COR-L47 (cell line): Measurements from ENCODE around the gene SOCS1.

Source experiments
- DNase-seq: peaks from one replicate; lab custom pipeline; 2025; lab: John Stamatoyannopoulos, UW

SOCS1 gene

GRCh38 chr16:11285842-11286241, 29.8 kb upstream of the SOCS1 start:
- DNase-seq, result no peak

DNA sequence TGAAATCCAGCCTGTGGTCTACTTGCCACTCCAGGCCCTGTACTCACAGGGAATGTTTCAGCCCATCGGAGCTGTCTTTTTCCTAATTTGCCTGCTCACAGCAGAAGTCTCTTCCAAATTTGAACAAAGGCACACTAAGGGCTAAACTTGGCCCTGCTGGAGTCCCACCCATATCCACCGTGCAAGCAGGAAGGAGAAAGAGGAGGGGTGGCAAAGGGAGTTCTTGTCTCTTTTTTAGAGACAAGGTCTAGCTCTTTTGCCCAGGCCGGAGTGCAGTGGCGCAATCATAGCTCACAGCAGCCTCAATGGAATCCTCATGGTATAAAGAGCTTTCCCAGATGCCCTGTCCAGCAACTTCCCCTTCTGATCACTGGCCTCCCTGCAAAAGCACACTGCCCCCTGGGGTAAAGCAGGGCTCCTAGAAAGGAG, 27.8 kb upstream of the SOCS1 start:
- DNase-seq, result no peak

DNA sequence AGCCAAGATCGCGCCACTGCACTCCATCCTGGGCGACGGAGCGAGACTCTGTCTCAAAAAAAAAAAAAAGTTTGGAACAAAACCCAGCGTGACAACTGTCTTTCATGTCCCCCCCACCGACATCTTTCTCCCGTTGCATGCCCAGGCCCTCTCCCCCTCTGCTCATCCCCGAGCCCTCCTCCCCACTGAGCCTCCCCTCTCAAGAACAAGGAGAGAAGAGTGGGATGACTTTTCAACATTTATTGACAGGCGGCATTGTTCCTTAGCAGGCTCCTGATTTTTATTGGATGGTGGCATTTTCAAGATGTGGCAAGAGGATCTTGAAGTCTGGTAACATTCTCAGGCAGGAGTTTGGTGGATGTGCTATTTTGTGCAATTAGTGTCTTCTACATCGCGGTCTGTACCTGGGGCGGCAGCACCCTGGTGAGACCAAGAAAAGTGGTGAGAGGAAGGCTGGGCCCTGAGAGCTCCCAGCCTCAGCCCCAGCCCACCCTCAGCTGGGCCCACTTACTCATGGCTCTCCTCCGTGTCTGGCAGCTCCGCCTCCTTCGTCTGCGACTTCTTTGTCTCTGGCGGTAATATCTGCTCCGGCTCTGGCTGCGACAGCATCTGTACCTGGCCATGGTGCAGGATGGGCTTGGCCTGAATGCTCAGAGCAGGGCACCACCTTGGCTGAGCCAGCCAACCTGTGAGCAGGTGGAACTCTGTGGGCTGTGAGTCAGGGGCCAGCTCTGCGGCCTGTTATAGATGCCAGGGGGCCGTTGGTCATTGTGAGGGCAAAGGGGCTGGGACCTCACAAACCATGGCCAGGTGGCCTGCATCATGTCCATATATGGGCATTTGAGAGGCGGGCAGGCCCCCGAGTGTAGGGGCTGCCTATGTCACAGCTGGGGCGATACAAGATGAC, 24.9 kb upstream of the SOCS1 start, which contains the start of gene PRM1:
PRM1 (minus strand) TSS at position 715 of the 907 bp plus-strand sequence; CDS start at position 623, 92 bp downstream.
- DNase-seq, result no peak

DNA sequence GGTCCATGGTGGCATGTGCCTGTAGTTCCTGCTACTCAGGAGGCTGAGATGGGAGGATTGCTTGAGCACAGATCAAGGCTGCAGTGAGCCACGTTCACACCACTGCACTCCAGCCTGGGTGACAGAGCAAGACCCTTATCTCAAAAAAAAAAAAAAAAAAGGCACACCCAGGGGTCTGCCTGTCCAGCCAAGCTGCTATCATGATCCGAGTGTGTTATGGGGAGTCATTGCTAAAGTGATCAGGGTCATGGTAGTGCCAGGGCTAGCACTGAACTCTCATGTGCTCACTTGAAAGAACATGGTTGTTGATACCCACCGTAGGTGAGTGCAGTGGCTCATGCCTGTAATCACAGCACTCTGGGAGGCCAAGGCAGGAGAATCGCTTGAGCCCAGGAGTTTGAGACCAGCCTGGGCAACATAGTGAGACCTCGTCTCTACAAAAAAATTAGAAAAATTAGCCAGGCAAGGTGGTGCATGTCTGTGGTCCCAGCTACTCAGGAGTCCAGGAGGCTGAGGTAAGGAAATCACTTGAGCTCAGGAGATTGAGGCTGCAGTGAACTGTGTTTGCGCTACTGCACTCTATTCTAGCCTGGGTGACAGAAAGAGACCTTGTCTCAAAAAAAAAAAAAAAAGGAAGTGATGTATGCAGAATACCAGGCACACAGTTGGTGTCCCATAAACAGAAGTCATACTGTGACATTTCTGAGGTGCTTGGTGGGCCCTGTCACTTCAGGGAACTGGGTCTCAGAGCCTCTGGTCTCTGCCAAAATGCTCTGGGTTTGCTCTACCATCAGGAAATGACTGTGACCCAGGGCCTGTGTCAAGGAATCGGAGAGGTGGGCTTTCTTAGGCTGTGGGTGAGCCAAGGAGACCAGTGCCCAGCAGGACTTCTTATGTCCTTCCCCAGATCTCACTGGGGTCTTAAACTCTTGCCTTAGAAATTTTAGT, 23.0 kb upstream of the SOCS1 start:
- no peak for DNase-seq

DNA sequence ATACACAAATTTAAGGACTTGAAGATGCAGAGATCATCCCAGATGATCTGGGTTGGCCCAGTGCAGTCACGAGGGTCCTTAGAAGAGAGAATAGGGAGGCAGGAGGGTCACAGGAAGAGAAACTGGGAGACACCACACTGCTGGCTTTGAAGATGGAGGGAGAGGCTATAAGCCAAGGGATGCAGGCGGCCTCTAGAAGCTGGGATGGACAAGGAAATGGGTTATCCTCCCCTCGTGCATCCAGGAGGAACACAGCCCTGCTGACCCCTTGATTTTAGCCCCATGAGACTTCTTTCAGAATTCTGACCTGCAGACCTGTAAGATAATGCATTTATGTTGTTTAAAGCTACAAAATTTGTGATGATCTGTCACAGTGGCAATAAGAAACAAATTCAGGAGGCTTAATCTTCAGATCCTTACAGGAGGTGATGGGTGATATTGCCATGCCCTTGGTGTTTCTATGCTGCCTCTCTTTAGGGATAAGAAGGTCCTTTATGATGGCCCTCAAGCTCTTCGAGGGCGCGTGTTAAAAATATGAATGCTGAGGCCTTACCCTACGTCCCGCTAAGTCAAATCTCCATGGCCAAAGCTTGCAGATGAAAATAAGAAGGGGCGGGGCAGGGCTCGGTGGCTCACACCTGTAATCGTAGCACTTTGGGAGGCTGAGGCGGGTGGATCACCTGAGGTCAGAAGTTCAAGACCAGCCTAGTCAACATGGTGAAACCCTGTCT, 21.8 kb upstream of the SOCS1 start:
- DNase-seq, result no peak

DNA sequence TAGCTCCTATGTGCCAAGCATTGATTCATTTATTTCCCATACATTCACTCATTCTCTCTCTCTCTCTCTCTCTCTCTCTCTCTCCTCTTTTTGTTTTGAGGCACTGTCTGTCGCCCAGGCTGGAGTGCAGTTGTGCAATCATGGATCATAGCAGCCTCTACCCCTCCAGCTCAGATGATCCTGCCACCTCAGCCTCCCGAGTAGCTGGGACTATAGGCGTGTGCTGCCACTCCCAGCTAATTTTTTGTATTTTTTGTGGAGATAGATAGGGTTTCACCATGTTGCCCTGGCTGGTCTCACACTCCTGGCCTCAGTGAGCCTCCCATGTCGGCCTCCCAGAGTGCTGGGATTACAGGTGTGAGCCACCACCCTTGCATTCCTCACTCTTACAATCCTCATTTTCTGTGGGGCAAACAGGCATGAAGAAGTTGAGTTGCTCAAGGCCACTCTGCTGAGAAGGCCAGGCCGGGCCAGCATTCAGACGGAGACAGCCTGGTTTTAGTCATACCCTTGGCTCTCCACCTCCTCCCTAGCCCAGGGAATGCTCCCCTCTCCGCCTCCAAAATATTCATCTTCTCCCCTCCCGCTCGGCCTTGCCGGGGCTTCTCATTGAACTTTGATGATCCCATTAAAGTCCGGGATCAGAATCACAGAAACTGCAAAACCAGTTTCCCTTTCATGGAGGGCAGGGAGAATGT, 21.0 kb upstream of the SOCS1 start:
- no peak for DNase-seq

DNA sequence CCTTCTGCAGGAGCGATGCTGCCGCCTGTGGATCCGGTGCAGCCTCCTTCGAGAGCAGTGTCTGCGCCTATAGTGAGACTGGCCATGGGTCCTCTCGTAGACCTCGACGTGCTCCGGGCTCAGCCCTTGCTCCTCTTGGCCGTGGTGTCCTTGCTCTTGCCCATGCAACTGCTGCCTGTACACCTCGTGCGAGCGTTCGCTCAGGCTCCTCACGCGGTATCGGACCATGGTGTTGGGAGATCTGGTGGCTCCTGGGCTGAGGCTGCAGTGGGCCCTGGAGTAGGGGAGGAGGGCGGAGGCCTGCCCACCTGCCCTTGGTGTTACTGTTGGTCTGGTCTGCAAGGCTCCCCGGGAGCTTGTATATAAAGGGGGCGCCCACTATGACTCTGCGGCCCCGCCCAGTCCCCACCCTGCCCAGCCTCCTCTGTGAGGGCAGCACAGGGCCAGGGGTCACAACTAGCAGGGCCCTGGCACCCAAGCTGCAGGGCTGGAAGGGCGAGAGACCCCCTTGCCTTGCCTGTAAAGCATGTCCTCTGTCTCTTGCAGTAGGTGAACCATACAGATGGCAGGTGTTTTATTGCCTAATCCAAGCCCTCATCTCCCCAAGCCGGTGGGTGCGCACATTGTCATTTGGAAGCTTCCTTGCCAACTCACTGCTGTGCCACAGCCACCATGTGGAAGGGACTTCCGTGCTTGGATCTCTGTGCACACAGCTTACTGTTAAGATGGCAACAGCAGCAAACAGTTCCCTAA, 20.3 kb upstream of the SOCS1 start, which contains the start of gene PRM2:
PRM2 (minus strand) TSS at position 338 of the 753 bp plus-strand sequence; CDS start at position 228, 110 bp downstream.
- no peak for DNase-seq

DNA sequence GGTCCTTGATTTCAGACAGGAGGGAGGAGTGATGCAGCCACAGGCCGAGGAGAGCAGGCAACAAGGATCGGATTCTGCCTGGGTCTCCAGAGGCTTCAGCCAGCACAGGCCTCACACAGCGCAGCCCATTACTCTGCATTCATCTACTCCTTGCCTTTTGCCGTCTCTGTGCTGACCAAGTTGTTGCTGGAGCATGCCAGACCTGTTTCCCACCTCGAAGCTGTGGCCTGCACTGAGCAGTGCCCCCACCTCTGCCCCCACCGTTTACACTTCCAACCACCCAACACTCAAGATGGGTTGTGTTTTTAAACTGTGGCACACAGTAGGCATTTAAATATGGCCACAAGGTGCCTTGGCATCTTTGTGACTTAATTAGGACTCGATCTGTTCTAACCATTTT, 19.0 kb upstream of the SOCS1 start:
- DNase-seq, result no peak

GRCh38 chr16:11273721-11274324, 17.8 kb upstream of the SOCS1 start:
- DNase-seq, result no peak

GRCh38 chr16:11272921-11273720, 17.1 kb upstream of the SOCS1 start, which contains the start of gene PRM3:
Gene PRM3 (minus strand): TSS chr16:11273629. CDS start chr16:11273595, 34 bp downstream.
- DNase-seq, result no peak

DNA sequence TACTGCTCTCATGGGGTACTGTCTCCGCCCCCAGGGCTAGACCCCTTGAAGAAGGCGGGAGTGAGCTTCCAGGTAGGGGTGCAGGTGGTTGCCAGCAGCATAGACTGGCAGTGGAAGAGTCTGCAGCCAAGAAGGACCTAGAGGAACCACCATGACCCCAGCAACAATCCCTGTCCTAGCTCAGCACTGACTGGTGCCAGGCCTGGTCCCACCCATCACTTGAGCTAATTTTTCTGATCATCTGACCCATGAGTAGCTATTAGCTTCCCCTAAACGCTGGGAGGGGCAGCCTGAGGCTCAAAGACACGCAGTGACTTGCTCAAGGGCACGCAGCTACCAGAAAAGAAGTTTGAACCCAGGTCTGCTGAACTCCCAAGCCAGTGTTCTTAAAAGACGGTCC, 16.5 kb upstream of the SOCS1 start:
- no peak for DNase-seq

GRCh38 chr16:11271610-11272009, 15.6 kb upstream of the SOCS1 start:
- DNase-seq, result no peak

GRCh38 chr16:11270602-11271162, 14.7 kb upstream of the SOCS1 start:
- no peak for DNase-seq

GRCh38 chr16:11268921-11269375, 12.9 kb upstream of the SOCS1 start, which contains the start of gene TNP2:
Gene TNP2 (minus strand): TSS chr16:11269325. CDS start chr16:11269262, 63 bp downstream.
- DNase-seq, result no peak

DNA sequence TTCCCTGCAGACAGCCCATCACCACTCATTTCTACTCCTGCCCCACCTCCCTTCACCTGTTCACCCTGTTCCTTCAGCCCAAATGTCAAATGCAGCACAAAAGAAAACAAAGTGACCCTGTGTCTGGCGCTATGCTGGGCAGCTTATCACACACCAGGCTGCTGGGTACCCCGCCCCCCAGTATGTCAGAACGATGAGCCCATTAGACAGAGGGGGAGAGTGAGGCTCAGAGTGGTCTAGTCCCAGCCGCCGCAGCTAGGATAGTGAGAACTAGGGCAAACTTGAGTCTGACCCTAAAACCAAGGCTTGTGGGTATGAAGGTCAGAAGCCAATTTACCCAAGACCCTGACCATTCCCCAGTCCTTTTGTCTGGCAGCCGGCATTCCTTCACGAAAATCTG, 9.1 kb upstream of the SOCS1 start:
- DNase-seq, result no peak

- DNase-seq, result no peak
Observed at GRCh38 chr16:11264155-11264832, 8.3 kb upstream of the SOCS1 start.

DNA sequence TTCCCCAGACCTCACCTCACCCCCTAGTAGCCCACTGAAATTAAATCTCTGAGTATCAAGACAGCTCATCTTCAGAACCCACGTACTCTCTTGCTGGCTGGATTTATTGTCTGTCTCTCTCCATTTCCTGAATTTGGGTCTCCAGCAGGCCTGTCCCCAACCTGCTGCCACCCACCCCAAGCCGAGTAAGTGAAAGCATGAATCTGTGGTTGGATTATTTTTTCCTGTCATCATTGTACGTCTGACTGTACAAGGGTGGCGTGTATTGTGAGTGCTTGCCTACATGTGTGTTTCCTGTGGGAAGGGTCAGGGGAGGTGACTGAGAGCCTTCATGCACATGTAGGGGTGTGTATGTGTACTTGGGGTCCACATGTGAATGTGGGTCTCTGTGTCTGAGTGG, 7.7 kb upstream of the SOCS1 start:
- DNase-seq, result no peak

GRCh38 chr16:11262915-11263314, 6.9 kb upstream of the SOCS1 start:
- DNase-seq, result no peak
